GM12878 (cell line): ENCODE data around the gene REXO1. TPM values are rescaled to one million over a fixed set of nuclear protein-coding genes. Genes with fewer than 3 reads are reported as not detected.

Experiments used
- ATAC-seq: fragments of 200-7000 bp; cut with Tn5 transposase; 3 replicates; pipeline ENCODE4 v1.9.1; 2020; ENCODE audit warnings: mild to moderate bottlenecking, moderate library complexity
- BruUV-seq: library from RNA; stranded (reverse); fragments of 400-500 nt; replicated peaks from 2 replicates; lab custom pipeline; 2021; lab: Mats Ljungman, UMichigan
- CTCF ChIA-PET: fragments of 300-600 bp; sonication (Branson Sonifier 250); formaldehyde crosslinking; extraction: SDS; loops from one replicate; lab custom pipeline; 2021; ENCODE audit warnings: inconsistent platforms; lab: Yijun Ruan, JAX
- POLR2A ChIA-PET: fragments of 350-600 bp; formaldehyde crosslinking; extraction: SDS; loops from one replicate; lab custom pipeline; 2021; ENCODE audit warnings: inconsistent platforms; lab: Charles Lee
- RAD21 ChIA-PET: fragments of 300-600 bp; sonication (Branson Sonifier 250); formaldehyde crosslinking; loops from one replicate; lab custom pipeline; 2023; ENCODE audit warnings: antibody characterized with exemption; ENCODE audit not compliant: unreplicated experiment; lab: Charles Lee
- SMC1A ChIA-PET: fragments of 300-600 bp; sonication (Branson Sonifier 250); formaldehyde crosslinking; loops from one replicate; lab custom pipeline; 2023; ENCODE audit not compliant: unreplicated experiment, uncharacterized antibody; lab: Charles Lee
- DNase-seq: peaks from one replicate; pipeline ENCODE4 v3.0.0-alpha.2; 2011; ENCODE audit warnings: low read depth, low spot score
- FAIRE-seq: peaks from 3 replicates; lab custom pipeline; 2011; peaks lifted over from hg19 to GRCh38; lab: Jason Lieb, UNC
- H2AFZ ChIP-seq: 2 replicates; pipeline ENCODE4 v1.6.0; 2011; ENCODE audit warnings: low read depth, low read length, control low read depth; ENCODE audit not compliant: control insufficient read depth
- H3K27ac ChIP-seq: 2 replicates; pipeline ENCODE4 v1.5.1; 2011; ENCODE audit warnings: control low read depth; ENCODE audit not compliant: control insufficient read depth, insufficient read depth
- H3K27me3 ChIP-seq, 2 experiments: replicated peaks in 1 of 2; 2 replicates each; pipeline versions ENCODE4 v1.6.0 to v1.6.1; 2011; ENCODE audit warnings: low read length in 1 of 2; ENCODE audit not compliant: control insufficient read depth in 2 of 2, insufficient read depth in 2 of 2
- H3K36me3 ChIP-seq, 2 experiments: 2 replicates each; pipeline ENCODE4 v1.5.1; 2011; ENCODE audit warnings: low read length in 1 of 2; ENCODE audit not compliant: control insufficient read depth in 2 of 2, insufficient read depth in 2 of 2
- H3K4me1 ChIP-seq: 2 replicates; pipeline ENCODE4 v1.6.1; 2011; ENCODE audit warnings: mild to moderate bottlenecking, low read length, moderate library complexity, mixed read lengths; ENCODE audit not compliant: control insufficient read depth, insufficient read depth
- H3K4me2 ChIP-seq: 2 replicates; pipeline ENCODE4 v1.6.0; 2011; ENCODE audit warnings: control low read depth; ENCODE audit not compliant: control insufficient read depth, insufficient read depth
- H3K4me3 ChIP-seq: fragments of 200-600 bp; sonication (generic); 2 replicates; pipeline ENCODE4 v1.5.1; 2016
- H3K79me2 ChIP-seq: 2 replicates; pipeline ENCODE4 v1.6.0; 2011; ENCODE audit warnings: low read length; ENCODE audit not compliant: control insufficient read depth, insufficient read depth
- H3K9ac ChIP-seq: 2 replicates; pipeline ENCODE4 v1.8.0; 2011; ENCODE audit warnings: low read length, control low read depth, mixed read lengths; ENCODE audit not compliant: control insufficient read depth, insufficient read depth
- H3K9me3 ChIP-seq: replicated peaks from 3 replicates; pipeline ENCODE4 v1.5.1; 2011; ENCODE audit warnings: mild to moderate bottlenecking, low read length; ENCODE audit not compliant: control insufficient read depth, insufficient read depth
- H4K20me1 ChIP-seq: 2 replicates; pipeline ENCODE4 v1.6.0; 2011; ENCODE audit not compliant: control insufficient read depth, insufficient read depth
- CBFB ChIP-seq: IDR thresholded peaks from 2 replicates; pipeline ENCODE4 v1.6.1; 2016; ENCODE audit warnings: antibody characterized with exemption, low read depth
- EP300 ChIP-seq, 2 experiments: fragments of 150-350 bp in 1 of 2; IDR thresholded peaks; 2 replicates each; pipeline ENCODE4 v1.6.1; 2011 to 2012; ENCODE audit warnings: low read depth in 2 of 2, low read length in 2 of 2, borderline replicate concordance in 1 of 2, improper control_type of control experiment in 1 of 2, inconsistent platforms in 1 of 2; ENCODE audit not compliant: control insufficient read depth in 1 of 2
- MYB ChIP-seq: fragments of 150-350 bp; IDR thresholded peaks from 2 replicates; pipeline ENCODE4 v1.6.1; 2014; ENCODE audit warnings: mild to moderate bottlenecking, low read depth, low read length, borderline replicate concordance
- POU2F2 ChIP-seq: IDR thresholded peaks from 3 replicates; pipeline ENCODE4 v1.6.1; 2011; ENCODE audit warnings: low read depth, mild to moderate bottlenecking, low read length, borderline replicate concordance
- RELA ChIP-seq: fragments of 450-650 bp; IDR thresholded peaks from 2 replicates; pipeline ENCODE4 v1.8.0; 2014; ENCODE audit warnings: borderline replicate concordance; ENCODE audit not compliant: partially characterized antibody
- RFX5 ChIP-seq: IDR thresholded peaks from 2 replicates; pipeline ENCODE4 v1.6.1; 2011; ENCODE audit warnings: low read depth, low read length, improper control_type of control experiment
- SIX5 ChIP-seq: IDR thresholded peaks from 2 replicates; pipeline ENCODE4 v1.6.1; 2011; ENCODE audit warnings: mild to moderate bottlenecking, low read depth, low read length, moderate library complexity; ENCODE audit not compliant: severe bottlenecking
- SMC3 ChIP-seq: IDR thresholded peaks from 2 replicates; pipeline ENCODE4 v1.6.1; 2011; ENCODE audit warnings: low read length, improper control_type of control experiment, borderline replicate concordance
- SREBF1 ChIP-seq: IDR thresholded peaks from 2 replicates; pipeline ENCODE4 v1.6.1; 2012; ENCODE audit warnings: mild to moderate bottlenecking, low read length
- WRNIP1 ChIP-seq: IDR thresholded peaks from 2 replicates; pipeline ENCODE4 v1.6.1; 2011; ENCODE audit warnings: low read depth, low read length, improper control_type of control experiment, borderline replicate concordance
- ZNF384 ChIP-seq: IDR thresholded peaks from 2 replicates; pipeline ENCODE4 v1.6.1; 2012; ENCODE audit warnings: low read depth, mild to moderate bottlenecking, low read length, improper control_type of control experiment, borderline replicate concordance
- ZNF622 ChIP-seq: fragments of 450-650 bp; IDR thresholded peaks from 2 replicates; pipeline ENCODE4 v1.6.1; 2017; ENCODE audit warnings: mild to moderate bottlenecking, inconsistent platforms
- ZSCAN29 ChIP-seq: fragments of 450-650 bp; IDR thresholded peaks from 2 replicates; pipeline ENCODE4 v1.6.1; 2017; ENCODE audit warnings: mild to moderate bottlenecking, moderate library complexity
- WGBS: methylation state at CpG from one replicate; pipeline ENCODE4 v1.1.6; 2016; ENCODE audit warnings: low lambda C conversion rate; ENCODE audit not compliant: insufficient replicate concordance, insufficient coverage; ENCODE audit errors: missing lambda C conversion rate; 5-methylcytosine and 5-hydroxymethylcytosine counted together
- in situ Hi-C: fragments of 300-500 bp; cut with MboI; formaldehyde crosslinking; loops from 9 replicates; pipeline ENCODE4 v1.14.3; 2018; ENCODE audit warnings: mixed read lengths
- intact Hi-C: fragments of 100-400 bp; cut with micrococcal nuclease; formaldehyde crosslinking; loops from one replicate; pipeline ENCODE4 v1.14.2; 2022; ENCODE audit not compliant: unreplicated experiment
- polyA plus RNA-seq, 11 experiments: library from polyadenylated mRNA; depleted of rRNA in 4 of 11; unstranded in 6 of 11; stranded (reverse) in 5 of 11; fragments of >200 nt; fragmentation: Nextera tagmentation in 4 of 11; fragmentation: Illumina TruSeq in 1 of 11; extraction: Ambion mirVana in 4 of 11; extraction: Trizol in 1 of 11; gene quantifications; 1 replicate in 1 of 11; 2 replicates in 10 of 11; pipeline versions ENCODE4 v1.2.1 to v1.2.3, GENCODE V29; 2011 to 2016; ENCODE audit warnings: inconsistent platforms in 2 of 11, missing spikeins in 2 of 11, low read depth in 1 of 11
- total RNA-seq, 4 experiments: library from RNA; depleted of rRNA in 3 of 4; stranded (reverse); fragments of >200 nt in 3 of 4; fragmentation: Illumina TruSeq in 1 of 4; extraction: Trizol in 1 of 4; gene quantifications; 2 replicates each; pipeline versions ENCODE4 v1.2.1 to v1.2.3, GENCODE V29; 2013 to 2021
- TF ChIP-seq, protein P1 (sequence below): IDR thresholded peaks from 2 replicates; pipeline ENCODE4 v1.6.1; 2011; ENCODE audit warnings: low read depth, low read length, improper control_type of control experiment, borderline replicate concordance
- TF ChIP-seq, protein P2 (sequence below): fragments of 450-650 bp; IDR thresholded peaks from 2 replicates; pipeline ENCODE4 v1.6.1; 2018; ENCODE audit warnings: mild to moderate bottlenecking, low read depth, moderate library complexity; ENCODE audit not compliant: partially characterized antibody
- TF ChIP-seq, protein P3 (sequence below): fragments of 450-650 bp; IDR thresholded peaks from 2 replicates; pipeline ENCODE4 v1.6.1; 2017; ENCODE audit warnings: mild to moderate bottlenecking

The REXO1 gene
- total and polyA plus RNA-seq, 10 of the 15 experiments (the other 5 are each of a cell fraction or from before 2014, with no cell fraction given), result 0.03 to 45.2 (median 8.4) TPM

DNA sequence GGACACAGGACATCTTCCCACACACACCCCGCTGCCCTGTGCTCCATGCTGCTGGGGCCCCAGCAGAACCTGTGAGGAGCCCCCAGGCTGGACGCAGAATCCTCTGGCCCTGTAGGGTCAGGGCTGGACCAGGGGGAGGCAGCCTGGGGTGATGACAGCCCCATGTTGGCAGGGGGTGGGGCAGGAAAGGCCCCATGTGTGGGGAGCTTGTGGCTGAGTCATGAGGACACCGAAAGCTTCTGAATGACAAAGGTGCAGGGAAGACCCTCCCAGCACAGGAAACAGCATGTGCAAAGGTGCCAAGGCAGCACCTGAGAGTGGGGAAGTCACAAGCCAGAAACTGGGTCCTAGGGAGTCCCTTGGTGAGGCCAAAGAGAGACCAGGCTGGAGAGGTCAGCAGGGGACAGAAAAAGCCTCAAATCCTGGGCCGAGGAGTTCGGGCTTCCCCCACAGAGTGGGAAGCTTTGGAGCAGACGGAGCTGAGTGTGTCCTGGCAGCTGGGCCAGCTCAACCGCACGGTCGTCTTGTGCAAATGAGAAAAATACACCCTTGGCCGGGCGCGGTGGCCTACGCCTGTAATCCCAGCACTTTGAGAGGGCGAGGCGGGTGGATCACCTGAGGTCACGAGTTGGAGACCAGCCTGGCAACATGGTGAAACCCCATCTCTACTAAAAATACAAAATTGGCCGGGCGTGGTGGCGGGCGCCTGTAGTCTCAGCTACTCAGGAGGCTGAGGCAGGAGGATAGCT, 53.7 kb downstream of the REXO1 start:
- RAD21 ChIA-PET, result interaction anchor here (1.1 kb wide), 1 partner anchor 122 kb away, joined by 4 read pairs; no protein-coding TSS in a partner anchor
- BruUV-seq, result no TSS peak
- H3K36me3 ChIP-seq, result no peaks in the 10 kb centered on the region
- H3K4me1 ChIP-seq, result no peaks in the 10 kb centered on the region
- peaks cover 2% of the 10 kb centered on the region; the same call in 1 of the 3 replicates for H3K9me3 ChIP-seq
- SMC1A ChIA-PET, result interaction anchor here (1.5 kb wide), 1 partner anchor 14 kb away, joined by 3 read pairs; no protein-coding TSS in a partner anchor
- CTCF ChIA-PET, result interaction anchor here (1.1 to 3.5 kb wide), 6 partner anchors 12 to 248 kb away, joined by 3 to 16 read pairs (median 6); no protein-coding TSS in a partner anchor
- no peak overlapping the region for H3K9ac ChIP-seq
- H2AFZ ChIP-seq, result no peak overlapping the region
- no peaks in the 10 kb centered on the region for H3K27me3 ChIP-seq
- peak; percentile 29 for ATAC-seq
- POLR2A ChIA-PET, result interaction anchor here (0.6 kb wide), 1 partner anchor 9 kb away, joined by 8 read pairs; no protein-coding TSS in a partner anchor
- no peak overlapping the region for H3K4me2 ChIP-seq
- 55% methylated on average over 20 of the region's 20 CpGs for WGBS
- H4K20me1 ChIP-seq, result no peaks in the 10 kb centered on the region
- intact Hi-C loops (no loop called here), in situ Hi-C loops (no loop called here)
- H3K4me3 ChIP-seq, result no peak overlapping the region
- H3K79me2 ChIP-seq, result no peaks in the 10 kb centered on the region
- TF ChIP-seq POU2F2, result no peak
- TF ChIP-seq, protein P1, sequence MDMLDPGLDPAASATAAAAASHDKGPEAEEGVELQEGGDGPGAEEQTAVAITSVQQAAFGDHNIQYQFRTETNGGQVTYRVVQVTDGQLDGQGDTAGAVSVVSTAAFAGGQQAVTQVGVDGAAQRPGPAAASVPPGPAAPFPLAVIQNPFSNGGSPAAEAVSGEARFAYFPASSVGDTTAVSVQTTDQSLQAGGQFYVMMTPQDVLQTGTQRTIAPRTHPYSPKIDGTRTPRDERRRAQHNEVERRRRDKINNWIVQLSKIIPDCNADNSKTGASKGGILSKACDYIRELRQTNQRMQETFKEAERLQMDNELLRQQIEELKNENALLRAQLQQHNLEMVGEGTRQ, result no peak
- TF ChIP-seq ZNF384, result no peak
- TF ChIP-seq, protein P2, sequence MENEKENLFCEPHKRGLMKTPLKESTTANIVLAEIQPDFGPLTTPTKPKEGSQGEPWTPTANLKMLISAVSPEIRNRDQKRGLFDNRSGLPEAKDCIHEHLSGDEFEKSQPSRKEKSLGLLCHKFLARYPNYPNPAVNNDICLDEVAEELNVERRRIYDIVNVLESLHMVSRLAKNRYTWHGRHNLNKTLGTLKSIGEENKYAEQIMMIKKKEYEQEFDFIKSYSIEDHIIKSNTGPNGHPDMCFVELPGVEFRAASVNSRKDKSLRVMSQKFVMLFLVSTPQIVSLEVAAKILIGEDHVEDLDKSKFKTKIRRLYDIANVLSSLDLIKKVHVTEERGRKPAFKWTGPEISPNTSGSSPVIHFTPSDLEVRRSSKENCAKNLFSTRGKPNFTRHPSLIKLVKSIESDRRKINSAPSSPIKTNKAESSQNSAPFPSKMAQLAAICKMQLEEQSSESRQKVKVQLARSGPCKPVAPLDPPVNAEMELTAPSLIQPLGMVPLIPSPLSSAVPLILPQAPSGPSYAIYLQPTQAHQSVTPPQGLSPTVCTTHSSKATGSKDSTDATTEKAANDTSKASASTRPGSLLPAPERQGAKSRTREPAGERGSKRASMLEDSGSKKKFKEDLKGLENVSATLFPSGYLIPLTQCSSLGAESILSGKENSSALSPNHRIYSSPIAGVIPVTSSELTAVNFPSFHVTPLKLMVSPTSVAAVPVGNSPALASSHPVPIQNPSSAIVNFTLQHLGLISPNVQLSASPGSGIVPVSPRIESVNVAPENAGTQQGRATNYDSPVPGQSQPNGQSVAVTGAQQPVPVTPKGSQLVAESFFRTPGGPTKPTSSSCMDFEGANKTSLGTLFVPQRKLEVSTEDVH, result no peak
- no peak for TF ChIP-seq SMC3
- TF ChIP-seq ZNF622, result no peak
- no peak for TF ChIP-seq WRNIP1
- TF ChIP-seq MYB, result no peak
- TF ChIP-seq RFX5, result no peak
- no peak for TF ChIP-seq CBFB
- no peak for TF ChIP-seq RELA
- no peak for TF ChIP-seq SIX5
- TF ChIP-seq, protein P3, sequence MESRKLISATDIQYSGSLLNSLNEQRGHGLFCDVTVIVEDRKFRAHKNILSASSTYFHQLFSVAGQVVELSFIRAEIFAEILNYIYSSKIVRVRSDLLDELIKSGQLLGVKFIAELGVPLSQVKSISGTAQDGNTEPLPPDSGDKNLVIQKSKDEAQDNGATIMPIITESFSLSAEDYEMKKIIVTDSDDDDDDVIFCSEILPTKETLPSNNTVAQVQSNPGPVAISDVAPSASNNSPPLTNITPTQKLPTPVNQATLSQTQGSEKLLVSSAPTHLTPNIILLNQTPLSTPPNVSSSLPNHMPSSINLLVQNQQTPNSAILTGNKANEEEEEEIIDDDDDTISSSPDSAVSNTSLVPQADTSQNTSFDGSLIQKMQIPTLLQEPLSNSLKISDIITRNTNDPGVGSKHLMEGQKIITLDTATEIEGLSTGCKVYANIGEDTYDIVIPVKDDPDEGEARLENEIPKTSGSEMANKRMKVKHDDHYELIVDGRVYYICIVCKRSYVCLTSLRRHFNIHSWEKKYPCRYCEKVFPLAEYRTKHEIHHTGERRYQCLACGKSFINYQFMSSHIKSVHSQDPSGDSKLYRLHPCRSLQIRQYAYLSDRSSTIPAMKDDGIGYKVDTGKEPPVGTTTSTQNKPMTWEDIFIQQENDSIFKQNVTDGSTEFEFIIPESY, result no peak
- no peak for TF ChIP-seq ZSCAN29
- no peak for TF ChIP-seq EP300 (IDR thresholded peaks at IDR 0.05; ENCODE audit: borderline replicate concordance in 1 of 2, control insufficient read depth in 1 of 2, low read depth in 2 of 2, low read length in 2 of 2)
- no peak for TF ChIP-seq SREBF1
- DNase-seq, result no peak
- no peak overlapping the region for H3K27ac ChIP-seq
- no peak for FAIRE-seq
